ENCODE results near the gene LMOD3.

LMOD3 gene

DNA sequence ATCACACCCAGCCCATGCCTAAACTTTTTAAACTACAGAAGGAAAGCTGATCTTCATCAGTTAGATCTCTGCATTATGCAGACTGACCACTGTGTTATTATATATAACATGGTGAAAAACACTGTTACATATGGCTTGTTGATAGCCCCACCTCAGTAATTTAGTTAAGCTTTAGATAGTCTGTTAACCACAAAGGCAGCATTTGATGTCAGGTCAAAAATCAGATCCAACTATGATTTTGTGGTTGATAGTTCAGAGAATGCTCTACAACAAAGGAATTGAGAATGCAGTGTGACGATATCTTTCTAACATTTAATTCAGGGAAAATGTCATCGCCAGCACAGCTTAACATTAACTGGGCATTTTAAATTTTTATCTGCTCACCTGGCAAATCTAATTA lies 37.7 kb upstream of the LMOD3 start:
- Histone ChIP-seq H3K4me3 (IDR thresholded peaks at IDR 0.05; ENCODE audit: insufficient read depth, low read depth, low read length) (no peak overlapping the region), H3K9ac (no peak overlapping the region), H3K27ac (no peak overlapping the region), H3K4me1 (ENCODE audit: low read depth, poor library complexity, severe bottlenecking) (peaks cover 18% of the 10 kb centered on the region), H2AFZ (ENCODE audit: low read depth) (no peak overlapping the region), H3K4me2 (no peak overlapping the region), H3K79me2 (ENCODE audit: insufficient read depth, low read depth) (no peaks in the 10 kb centered on the region), H3K27me3 (ENCODE audit: insufficient read depth, low read depth) (no peaks in the 10 kb centered on the region), H4K20me1 (ENCODE audit: insufficient read depth) (no peaks in the 10 kb centered on the region), H3K36me3 (ENCODE audit: insufficient read depth) (no peaks in the 10 kb centered on the region)
- TF ChIP-seq, protein P1, sequence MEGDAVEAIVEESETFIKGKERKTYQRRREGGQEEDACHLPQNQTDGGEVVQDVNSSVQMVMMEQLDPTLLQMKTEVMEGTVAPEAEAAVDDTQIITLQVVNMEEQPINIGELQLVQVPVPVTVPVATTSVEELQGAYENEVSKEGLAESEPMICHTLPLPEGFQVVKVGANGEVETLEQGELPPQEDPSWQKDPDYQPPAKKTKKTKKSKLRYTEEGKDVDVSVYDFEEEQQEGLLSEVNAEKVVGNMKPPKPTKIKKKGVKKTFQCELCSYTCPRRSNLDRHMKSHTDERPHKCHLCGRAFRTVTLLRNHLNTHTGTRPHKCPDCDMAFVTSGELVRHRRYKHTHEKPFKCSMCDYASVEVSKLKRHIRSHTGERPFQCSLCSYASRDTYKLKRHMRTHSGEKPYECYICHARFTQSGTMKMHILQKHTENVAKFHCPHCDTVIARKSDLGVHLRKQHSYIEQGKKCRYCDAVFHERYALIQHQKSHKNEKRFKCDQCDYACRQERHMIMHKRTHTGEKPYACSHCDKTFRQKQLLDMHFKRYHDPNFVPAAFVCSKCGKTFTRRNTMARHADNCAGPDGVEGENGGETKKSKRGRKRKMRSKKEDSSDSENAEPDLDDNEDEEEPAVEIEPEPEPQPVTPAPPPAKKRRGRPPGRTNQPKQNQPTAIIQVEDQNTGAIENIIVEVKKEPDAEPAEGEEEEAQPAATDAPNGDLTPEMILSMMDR (conservative IDR thresholded peaks at IDR 0.05; ENCODE audit: low read depth, low read length), result no peak

DNA sequence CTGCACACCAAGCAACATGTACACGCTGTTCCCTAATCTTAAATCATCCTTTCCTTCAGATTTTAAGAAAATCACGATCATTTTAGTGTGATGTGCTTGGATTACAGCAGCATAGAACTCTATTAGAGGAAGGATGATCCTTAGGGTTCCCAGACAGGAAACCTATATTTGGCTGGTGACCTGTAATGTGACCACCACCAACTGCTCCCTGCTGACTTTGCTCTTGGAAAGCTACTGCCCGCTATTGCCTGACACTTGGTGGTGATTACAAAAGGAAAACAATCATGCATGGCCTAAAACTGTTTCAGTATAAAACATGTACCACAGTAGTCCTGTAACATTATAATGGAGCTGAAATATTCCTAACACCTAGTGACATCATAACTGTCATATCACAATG lies 27.2 kb upstream of the LMOD3 start:
- H2AFZ ChIP-seq (ENCODE audit: low read depth), result no peak overlapping the region
- H3K4me2 ChIP-seq, result no peak overlapping the region
- H3K4me1 ChIP-seq (ENCODE audit: low read depth, poor library complexity, severe bottlenecking), result peaks cover 16% of the 10 kb centered on the region
- TF ChIP-seq, protein P1 (conservative IDR thresholded peaks at IDR 0.05; ENCODE audit: low read depth, low read length), result no peak
- no peaks in the 10 kb centered on the region for H4K20me1 ChIP-seq (ENCODE audit: insufficient read depth)
- H3K9ac ChIP-seq, result no peak overlapping the region
- H3K79me2 ChIP-seq (ENCODE audit: insufficient read depth, low read depth), result no peaks in the 10 kb centered on the region
- H3K36me3 ChIP-seq (ENCODE audit: insufficient read depth), result no peaks in the 10 kb centered on the region
- H3K4me3 ChIP-seq (IDR thresholded peaks at IDR 0.05; ENCODE audit: insufficient read depth, low read depth, low read length), result no peak overlapping the region
- H3K27ac ChIP-seq, result no peak overlapping the region
- H3K27me3 ChIP-seq (ENCODE audit: insufficient read depth, low read depth), result no peaks in the 10 kb centered on the region

DNA sequence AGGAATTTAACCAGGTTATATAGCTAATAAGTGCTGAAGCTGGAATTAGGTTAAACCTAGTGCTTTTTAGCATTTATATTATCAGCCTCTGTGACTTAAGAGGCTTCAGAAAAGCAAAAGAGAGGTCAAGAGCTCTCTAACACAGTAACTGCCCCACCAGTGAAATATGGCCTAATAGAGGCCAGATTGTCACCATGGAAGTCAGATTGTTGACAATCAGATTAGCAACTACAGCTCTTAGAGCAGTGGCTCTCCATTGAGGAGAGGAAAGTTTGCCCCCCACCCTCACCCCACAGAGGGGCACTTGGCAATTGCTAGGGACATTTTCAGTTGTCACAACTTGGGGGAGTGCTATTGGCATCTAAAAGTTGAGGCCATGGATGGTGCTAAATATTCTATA lies 23.3 kb upstream of the LMOD3 start:
- Histone ChIP-seq H3K79me2 (ENCODE audit: insufficient read depth, low read depth) (no peaks in the 10 kb centered on the region), H2AFZ (ENCODE audit: low read depth) (no peak overlapping the region), H4K20me1 (ENCODE audit: insufficient read depth) (no peaks in the 10 kb centered on the region), H3K4me1 (ENCODE audit: low read depth, poor library complexity, severe bottlenecking) (peaks cover 30% of the 10 kb centered on the region), H3K9ac (no peak overlapping the region), H3K36me3 (ENCODE audit: insufficient read depth) (no peaks in the 10 kb centered on the region), H3K27me3 (ENCODE audit: insufficient read depth, low read depth) (no peaks in the 10 kb centered on the region), H3K27ac (no peak overlapping the region), H3K4me3 (IDR thresholded peaks at IDR 0.05; ENCODE audit: insufficient read depth, low read depth, low read length) (no peak overlapping the region), H3K4me2 (peak overlapping the region; percentile 29; the same call in 1 of the 2 replicates)
- TF ChIP-seq, protein P1 (conservative IDR thresholded peaks at IDR 0.05; ENCODE audit: low read depth, low read length), result no peak

DNA sequence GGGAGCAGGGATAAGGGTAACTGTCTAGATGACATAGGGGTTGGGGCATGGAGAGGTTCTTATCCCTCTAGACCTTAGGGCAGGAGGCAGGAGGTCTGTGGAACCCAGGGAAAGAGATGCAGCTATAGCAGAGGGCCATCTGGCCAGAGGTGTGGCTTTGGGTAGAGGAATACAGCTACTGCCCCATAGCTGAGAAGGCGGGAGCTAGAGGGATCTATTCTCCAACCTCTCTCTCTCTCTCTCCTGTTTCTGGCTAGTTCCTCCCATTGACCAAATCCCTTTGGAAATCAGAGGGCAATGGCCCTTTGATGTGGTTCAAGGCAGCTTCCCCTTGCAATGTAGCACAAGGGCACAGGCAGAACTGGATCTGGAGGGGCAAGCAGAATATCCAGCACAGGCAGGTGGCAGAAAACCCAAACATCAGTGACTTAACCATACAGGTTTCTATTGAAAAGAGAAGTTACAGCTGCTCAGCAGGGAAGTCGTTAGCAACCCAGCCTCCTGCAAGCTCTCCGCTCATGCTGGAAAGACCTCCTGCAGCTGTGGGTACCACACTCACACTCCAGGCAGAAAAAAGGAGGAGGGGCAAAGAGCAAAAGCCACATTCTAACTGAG lies 22.3 kb upstream of the LMOD3 start:
- Histone ChIP-seq H3K36me3 (ENCODE audit: insufficient read depth) (no peaks in the 10 kb centered on the region), H3K4me2 (peak overlapping the region; percentile 29), H3K9ac (no peak overlapping the region), H3K27me3 (ENCODE audit: insufficient read depth, low read depth) (no peaks in the 10 kb centered on the region), H4K20me1 (ENCODE audit: insufficient read depth) (no peaks in the 10 kb centered on the region), H2AFZ (ENCODE audit: low read depth) (no peak overlapping the region), H3K4me1 (ENCODE audit: low read depth, poor library complexity, severe bottlenecking) (peaks cover 30% of the 10 kb centered on the region), H3K79me2 (ENCODE audit: insufficient read depth, low read depth) (no peaks in the 10 kb centered on the region), H3K27ac (no peak overlapping the region), H3K4me3 (IDR thresholded peaks at IDR 0.05; ENCODE audit: insufficient read depth, low read depth, low read length) (no peak overlapping the region)
- TF ChIP-seq, protein P1 (conservative IDR thresholded peaks at IDR 0.05; ENCODE audit: low read depth, low read length), result no peak

Measured in KMS-11 (cell line).